A549 (cell line): ENCODE results near the gene CDK5RAP2. TPM values are rescaled to one million over a fixed set of nuclear protein-coding genes. Genes with fewer than 3 reads are reported as not detected.

ENCODE experiments used
- ATAC-seq, 2 experiments: fragments of 200-7000 bp in 1 of 2; fragments of >200 bp in 1 of 2; cut with Nextera tagmentation in 1 of 2; cut with Tn5 transposase in 1 of 2; 3 replicates each; pipeline versions ENCODE4 v1.8.0 to v1.9.1; 2018 to 2020; ENCODE audit warnings: mild to moderate bottlenecking in 1 of 2, moderate library complexity in 1 of 2
- CTCF ChIA-PET: fragments of 300-600 bp; sonication (Branson Sonifier 250); formaldehyde crosslinking; extraction: SDS; loops from one replicate; lab custom pipeline; 2021; ENCODE audit warnings: antibody characterized with exemption, inconsistent platforms; lab: Yijun Ruan, JAX
- POLR2A ChIA-PET: fragments of 350-600 bp; formaldehyde crosslinking; extraction: SDS; loops from one replicate; lab custom pipeline; 2021; ENCODE audit warnings: antibody characterized with exemption, inconsistent platforms; lab: Yijun Ruan, JAX
- DNase-seq, 2 experiments: peaks; one replicate each; pipeline versions ENCODE4 v3.0.0 to v3.0.0-alpha.2; 2011 to 2016; ENCODE audit warnings: low read depth in 1 of 2, low spot score in 1 of 2
- FAIRE-seq: peaks from 2 replicates; lab custom pipeline; 2011; peaks lifted over from hg19 to GRCh38; lab: Jason Lieb, UNC
- H3K27ac ChIP-seq, 2 experiments: fragments of >200 bp; sonication (Bioruptor Twin); formaldehyde crosslinking; 3 replicates each; pipeline ENCODE4 v1.5.1; 2016 to 2017
- H3K4me1 ChIP-seq: fragments of >200 bp; sonication (Bioruptor Twin); formaldehyde crosslinking; 3 replicates; pipeline ENCODE4 v1.6.1; 2016
- H3K4me2 ChIP-seq: fragments of >200 bp; sonication (Bioruptor Twin); formaldehyde crosslinking; 3 replicates; pipeline ENCODE4 v1.6.1; 2016
- H3K4me3 ChIP-seq: fragments of >200 bp; sonication (Bioruptor Twin); formaldehyde crosslinking; 3 replicates; pipeline ENCODE4 v1.5.1; 2016
- H3K9me3 ChIP-seq: fragments of >200 bp; sonication (Bioruptor Twin); formaldehyde crosslinking; 3 replicates; pipeline ENCODE4 v1.6.1; 2016
- BCL3 ChIP-seq: fragments of >200 bp; sonication (Bioruptor Twin); formaldehyde crosslinking; IDR thresholded peaks from 3 replicates; pipeline ENCODE4 v1.6.1; 2016
- CHD2 ChIP-seq: fragments of 150-350 bp; IDR thresholded peaks from 2 replicates; pipeline ENCODE4 v1.6.1; 2014; ENCODE audit warnings: low read length; ENCODE audit not compliant: partially characterized antibody
- EHF ChIP-seq: fragments of 250-450 bp; sonication (Bioruptor Pico); IDR thresholded peaks from 2 replicates; pipeline ENCODE4 v1.5.0; 2020; ENCODE audit warnings: mild to moderate bottlenecking
- EP300 ChIP-seq, 2 experiments: fragments of >200 bp; sonication (Bioruptor Twin); formaldehyde crosslinking; IDR thresholded peaks; 2 replicates in 1 of 2; 3 replicates in 1 of 2; pipeline ENCODE4 v1.6.1; 2016 to 2017
- GATA3 ChIP-seq: IDR thresholded peaks from 2 replicates; pipeline ENCODE4 v1.6.1; 2012; ENCODE audit warnings: borderline replicate concordance
- HOXA7 ChIP-seq: fragments of 250-450 bp; sonication (Bioruptor Pico); IDR thresholded peaks from 2 replicates; pipeline ENCODE4 v1.5.0; 2020; ENCODE audit warnings: mild to moderate bottlenecking, moderate library complexity
- HOXB5 ChIP-seq: fragments of 250-450 bp; sonication (Bioruptor Pico); IDR thresholded peaks from 2 replicates; pipeline ENCODE4 v1.5.0; 2020; ENCODE audit warnings: mild to moderate bottlenecking, moderate library complexity
- MYC ChIP-seq: IDR thresholded peaks from 2 replicates; pipeline ENCODE4 v1.6.1; 2012; ENCODE audit warnings: mild to moderate bottlenecking, inconsistent platforms, low read length, improper control_type of control experiment, borderline replicate concordance
- NFE2L2 ChIP-seq: fragments of 150-350 bp; conservative IDR thresholded peaks from 2 replicates; pipeline ENCODE4 v1.6.1; 2014; ENCODE audit warnings: low read length
- NR3C1 ChIP-seq: fragments of >200 bp; sonication (Bioruptor Twin); formaldehyde crosslinking; IDR thresholded peaks from 3 replicates; pipeline ENCODE4 v1.6.1; 2017
- POLR2A ChIP-seq: IDR thresholded peaks from 2 replicates; pipeline ENCODE4 v1.6.1; 2012; ENCODE audit warnings: mild to moderate bottlenecking, low read length
- RARB ChIP-seq: fragments of 250-450 bp; sonication (Bioruptor Pico); IDR thresholded peaks from 2 replicates; pipeline ENCODE4 v1.8.0; 2021; ENCODE audit warnings: mild to moderate bottlenecking, moderate library complexity
- TFCP2L1 ChIP-seq: fragments of 250-450 bp; sonication (Bioruptor Pico); IDR thresholded peaks from 2 replicates; pipeline ENCODE4 v1.5.0; 2021; ENCODE audit warnings: mild to moderate bottlenecking
- ZC3H11A ChIP-seq: fragments of 450-650 bp; IDR thresholded peaks from 2 replicates; pipeline ENCODE4 v1.6.1; 2014; ENCODE audit warnings: antibody characterized with exemption, mild to moderate bottlenecking
- ZFP36 ChIP-seq: fragments of 450-650 bp; IDR thresholded peaks from 2 replicates; pipeline ENCODE4 v1.6.1; 2014; ENCODE audit warnings: borderline replicate concordance; ENCODE audit not compliant: partially characterized antibody
- ZNF302 ChIP-seq: fragments of 250-450 bp; sonication (Bioruptor Pico); IDR thresholded peaks from 2 replicates; pipeline ENCODE4 v1.9.0; 2021; ENCODE audit warnings: inconsistent platforms, mild to moderate bottlenecking, moderate library complexity
- ZSCAN20 ChIP-seq: fragments of 250-450 bp; sonication (Bioruptor Pico); IDR thresholded peaks from 2 replicates; pipeline ENCODE4 v1.8.0; 2022; ENCODE audit warnings: mild to moderate bottlenecking, moderate library complexity
- WGBS: methylation state at CpG from one replicate; pipeline ENCODE4 v1.1.6; 2017; ENCODE audit errors: missing lambda C conversion rate; 5-methylcytosine and 5-hydroxymethylcytosine counted together
- polyA plus RNA-seq, 4 experiments: library from polyadenylated mRNA; depleted of rRNA in 3 of 4; stranded (reverse); fragments of >200 nt; fragmentation: RNase III in 1 of 4; extraction: RNeasy Plus Mini Kit Qiagen cat#74134 plus additional on column Dnase treatment in 1 of 4; gene quantifications; 2 replicates in 3 of 4; 3 replicates in 1 of 4; pipeline ENCODE4 v1.2.3, GENCODE V29; 2011 to 2017
- TF ChIP-seq, protein P1 (sequence below): fragments of 200-600 bp; sonication (generic); IDR thresholded peaks from 2 replicates; pipeline ENCODE4 v1.6.1; 2016; ENCODE audit warnings: antibody characterized with exemption, mild to moderate bottlenecking, moderate library complexity
- TF ChIP-seq, protein P2 (sequence below): fragments of 250-450 bp; sonication (Bioruptor Pico); IDR thresholded peaks from 2 replicates; pipeline ENCODE4 v1.5.0; 2021; ENCODE audit warnings: mild to moderate bottlenecking, moderate library complexity, borderline replicate concordance
- TF ChIP-seq, protein P3 (sequence below): IDR thresholded peaks from 2 replicates; pipeline ENCODE4 v1.6.1; 2012

Gene CDK5RAP2
- polyA plus RNA-seq, 2 of the 4 experiments (the other 2 are of a cell fraction) = 29.1 to 44.6 TPM

GRCh38 chr9:120484162-120484561, 95.8 kb downstream of the CDK5RAP2 start:
- ChIA-PET CTCF (interaction anchor here (0.6 kb wide), 1 partner anchor 19 kb away, joined by 3 read pairs; no protein-coding TSS in a partner anchor), POLR2A (no interaction called here)
- ATAC-seq (no peak), FAIRE-seq (no peak), DNase-seq (no peak)
- Histone ChIP-seq H3K27ac (no peak overlapping the region), H3K4me1 (peaks cover 24% of the 10 kb centered on the region), H3K9me3 (no peaks in the 10 kb centered on the region), H3K4me2 (no peak overlapping the region), H3K4me3 (no peak overlapping the region)
- WGBS = 92% methylated on average over 5 of the region's 5 CpGs
- TF ChIP-seq ZNF302 (CRISPR knock-in tag) = no peak
- TF ChIP-seq, protein P1, sequence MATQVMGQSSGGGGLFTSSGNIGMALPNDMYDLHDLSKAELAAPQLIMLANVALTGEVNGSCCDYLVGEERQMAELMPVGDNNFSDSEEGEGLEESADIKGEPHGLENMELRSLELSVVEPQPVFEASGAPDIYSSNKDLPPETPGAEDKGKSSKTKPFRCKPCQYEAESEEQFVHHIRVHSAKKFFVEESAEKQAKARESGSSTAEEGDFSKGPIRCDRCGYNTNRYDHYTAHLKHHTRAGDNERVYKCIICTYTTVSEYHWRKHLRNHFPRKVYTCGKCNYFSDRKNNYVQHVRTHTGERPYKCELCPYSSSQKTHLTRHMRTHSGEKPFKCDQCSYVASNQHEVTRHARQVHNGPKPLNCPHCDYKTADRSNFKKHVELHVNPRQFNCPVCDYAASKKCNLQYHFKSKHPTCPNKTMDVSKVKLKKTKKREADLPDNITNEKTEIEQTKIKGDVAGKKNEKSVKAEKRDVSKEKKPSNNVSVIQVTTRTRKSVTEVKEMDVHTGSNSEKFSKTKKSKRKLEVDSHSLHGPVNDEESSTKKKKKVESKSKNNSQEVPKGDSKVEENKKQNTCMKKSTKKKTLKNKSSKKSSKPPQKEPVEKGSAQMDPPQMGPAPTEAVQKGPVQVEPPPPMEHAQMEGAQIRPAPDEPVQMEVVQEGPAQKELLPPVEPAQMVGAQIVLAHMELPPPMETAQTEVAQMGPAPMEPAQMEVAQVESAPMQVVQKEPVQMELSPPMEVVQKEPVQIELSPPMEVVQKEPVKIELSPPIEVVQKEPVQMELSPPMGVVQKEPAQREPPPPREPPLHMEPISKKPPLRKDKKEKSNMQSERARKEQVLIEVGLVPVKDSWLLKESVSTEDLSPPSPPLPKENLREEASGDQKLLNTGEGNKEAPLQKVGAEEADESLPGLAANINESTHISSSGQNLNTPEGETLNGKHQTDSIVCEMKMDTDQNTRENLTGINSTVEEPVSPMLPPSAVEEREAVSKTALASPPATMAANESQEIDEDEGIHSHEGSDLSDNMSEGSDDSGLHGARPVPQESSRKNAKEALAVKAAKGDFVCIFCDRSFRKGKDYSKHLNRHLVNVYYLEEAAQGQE = no peak
- TF ChIP-seq EHF (CRISPR knock-in tag) = no peak
- TF ChIP-seq ZSCAN20 = no peak
- no peak for TF ChIP-seq NR3C1
- no peak for TF ChIP-seq NFE2L2
- TF ChIP-seq CHD2 = no peak
- no peak for TF ChIP-seq ZC3H11A
- TF ChIP-seq, protein P2, sequence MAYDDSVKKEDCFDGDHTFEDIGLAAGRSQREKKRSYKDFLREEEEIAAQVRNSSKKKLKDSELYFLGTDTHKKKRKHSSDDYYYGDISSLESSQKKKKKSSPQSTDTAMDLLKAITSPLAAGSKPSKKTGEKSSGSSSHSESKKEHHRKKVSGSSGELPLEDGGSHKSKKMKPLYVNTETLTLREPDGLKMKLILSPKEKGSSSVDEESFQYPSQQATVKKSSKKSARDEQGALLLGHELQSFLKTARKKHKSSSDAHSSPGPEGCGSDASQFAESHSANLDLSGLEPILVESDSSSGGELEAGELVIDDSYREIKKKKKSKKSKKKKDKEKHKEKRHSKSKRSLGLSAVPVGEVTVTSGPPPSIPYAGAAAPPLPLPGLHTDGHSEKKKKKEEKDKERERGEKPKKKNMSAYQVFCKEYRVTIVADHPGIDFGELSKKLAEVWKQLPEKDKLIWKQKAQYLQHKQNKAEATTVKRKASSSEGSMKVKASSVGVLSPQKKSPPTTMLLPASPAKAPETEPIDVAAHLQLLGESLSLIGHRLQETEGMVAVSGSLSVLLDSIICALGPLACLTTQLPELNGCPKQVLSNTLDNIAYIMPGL (CRISPR knock-in tag) = no peak
- no peak for TF ChIP-seq POLR2A
- TF ChIP-seq, protein P3, sequence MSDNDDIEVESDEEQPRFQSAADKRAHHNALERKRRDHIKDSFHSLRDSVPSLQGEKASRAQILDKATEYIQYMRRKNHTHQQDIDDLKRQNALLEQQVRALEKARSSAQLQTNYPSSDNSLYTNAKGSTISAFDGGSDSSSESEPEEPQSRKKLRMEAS = no peak
- TF ChIP-seq HOXB5 (CRISPR knock-in tag) = no peak
- no peak for TF ChIP-seq BCL3
- no peak for TF ChIP-seq MYC
- TF ChIP-seq GATA3 = no peak
- TF ChIP-seq ZFP36 = no peak
- no peak for TF ChIP-seq HOXA7 (CRISPR knock-in tag)
- TF ChIP-seq RARB (CRISPR knock-in tag) = no peak

GRCh38 chr9:120482424-120483186, 97.4 kb downstream of the CDK5RAP2 start:
- CTCF ChIA-PET = interaction anchor here (1.4 kb wide), 1 partner anchor 926 kb away, joined by 3 read pairs; no protein-coding TSS in a partner anchor
- no peak overlapping the region for H3K4me2 ChIP-seq
- no peak for FAIRE-seq
- peak overlapping the region in 1 of 2 experiments; percentile 19; a peak in 1 of 6 replicates for H3K27ac ChIP-seq
- no peak for ATAC-seq
- no peaks in the 10 kb centered on the region for H3K9me3 ChIP-seq
- TF ChIP-seq EP300 (IDR thresholded peaks at IDR 0.05) (no peak), TFCP2L1 (CRISPR knock-in tag) (no peak), ZC3H11A (no peak)
- POLR2A ChIA-PET = no interaction called here
- H3K4me3 ChIP-seq = no peak overlapping the region
- no peak for DNase-seq
- peaks cover 37% of the 10 kb centered on the region for H3K4me1 ChIP-seq
- 93% methylated on average over 9 of the region's 9 CpGs for WGBS
